GM08714 (cell line): ENCODE data around the gene PTCSC3.
"Not testable (repeated sequence)": the region's sequence is repeated elsewhere in the genome, so short reads cannot be mapped to it uniquely, and the experiment has no call there.

Experiments
- H3K4me3 ChIP-seq: fragments of 200-500 bp; sonication (Bioruptor generic); 2 replicates; pipeline ENCODE4 v1.5.1; 2014; ENCODE audit warnings: mild to moderate bottlenecking, low read length, inconsistent platforms
- ZNF274 ChIP-seq: IDR thresholded peaks from 2 replicates; pipeline ENCODE4 v1.6.1; 2012; ENCODE audit warnings: mild to moderate bottlenecking, low read depth, low read length

The PTCSC3 gene

GRCh38 chr14:36134038-36134437, 42.5 kb downstream of the PTCSC3 start:
- no peak for TF ChIP-seq ZNF274
- H3K4me3 ChIP-seq, result no peak overlapping the region

GRCh38 chr14:36132826-36133225, 43.7 kb downstream of the PTCSC3 start:
- no peak overlapping the region for H3K4me3 ChIP-seq
- TF ChIP-seq ZNF274, result no peak

- H3K4me3 ChIP-seq, result no peak overlapping the region
- no peak for TF ChIP-seq ZNF274
Measured at GRCh38 chr14:36130186-36130585, 46.3 kb downstream of the PTCSC3 start.

- no peak for TF ChIP-seq ZNF274
- no peak overlapping the region for H3K4me3 ChIP-seq
Measured at GRCh38 chr14:36129181-36129580, 47.3 kb downstream of the PTCSC3 start.

- no peak overlapping the region for H3K4me3 ChIP-seq
- TF ChIP-seq ZNF274, result no peak
Measured at GRCh38 chr14:36113341-36113740, 63.2 kb downstream of the PTCSC3 start.

GRCh38 chr14:36111822-36112583, 64.5 kb downstream of the PTCSC3 start:
- TF ChIP-seq ZNF274, result no peak
- H3K4me3 ChIP-seq, result no peak overlapping the region

GRCh38 chr14:36105401-36105800, 71.1 kb downstream of the PTCSC3 start:
- TF ChIP-seq ZNF274, result no peak
- H3K4me3 ChIP-seq, result no peak overlapping the region

- not testable (repeated sequence) for H3K4me3 ChIP-seq
Measured at GRCh38 chr14:36104258-36104657, 72.3 kb downstream of the PTCSC3 start.

- TF ChIP-seq ZNF274, result no peak
- no peak overlapping the region for H3K4me3 ChIP-seq
Measured at GRCh38 chr14:36099619-36100018, 76.9 kb downstream of the PTCSC3 start.

- no peak for TF ChIP-seq ZNF274
- no peak overlapping the region for H3K4me3 ChIP-seq
Measured at GRCh38 chr14:36097356-36097755, 79.2 kb downstream of the PTCSC3 start.

- TF ChIP-seq ZNF274, result no peak
- no peak overlapping the region for H3K4me3 ChIP-seq
Measured at GRCh38 chr14:36096090-36096489, 80.4 kb downstream of the PTCSC3 start.

GRCh38 chr14:36094963-36095362, 81.6 kb downstream of the PTCSC3 start:
- H3K4me3 ChIP-seq, result no peak overlapping the region
- no peak for TF ChIP-seq ZNF274

GRCh38 chr14:36091096-36091495, 85.4 kb downstream of the PTCSC3 start:
- no peak overlapping the region for H3K4me3 ChIP-seq
- TF ChIP-seq ZNF274, result no peak

GRCh38 chr14:36087411-36087810, 89.1 kb downstream of the PTCSC3 start:
- no peak for TF ChIP-seq ZNF274
- no peak overlapping the region for H3K4me3 ChIP-seq

- H3K4me3 ChIP-seq, result no peak overlapping the region
- no peak for TF ChIP-seq ZNF274
Measured at GRCh38 chr14:36086629-36087395, 89.7 kb downstream of the PTCSC3 start.

- H3K4me3 ChIP-seq, result no peak overlapping the region
- no peak for TF ChIP-seq ZNF274
Measured at GRCh38 chr14:36085861-36086260, 90.7 kb downstream of the PTCSC3 start.
